ENCODE measurements around the gene CD33. TPM values are rescaled to one million over a fixed set of nuclear protein-coding genes. Genes with fewer than 3 reads are reported as not detected.

The CD33 gene
- total RNA-seq, 1 donor from 2014 or later = not detected

GRCh38 chr19:51258165-51259160, 33.6 kb downstream of the CD33 start:
- no peak for DNase-seq (ENCODE audit: low read depth in 2 of 2)

- peak; percentile 6 to 45 for DNase-seq (ENCODE audit: low read depth in 2 of 2)
These were observed 34.7 kb downstream of the CD33 start for GRCh38 chr19:51259348-51260245.

GRCh38 chr19:51263808-51264207, 38.9 kb downstream of the CD33 start:
- no peak for DNase-seq (ENCODE audit: low read depth in 2 of 2)

- DNase-seq (ENCODE audit: low read depth in 2 of 2) = peak in 1 of 2 donors; percentile 26
These were observed 46.2 kb downstream of the CD33 start for GRCh38 chr19:51271067-51271466.

GRCh38 chr19:51272183-51272810, 47.4 kb downstream of the CD33 start:
- DNase-seq (ENCODE audit: low read depth in 2 of 2) = no peak

DNA sequence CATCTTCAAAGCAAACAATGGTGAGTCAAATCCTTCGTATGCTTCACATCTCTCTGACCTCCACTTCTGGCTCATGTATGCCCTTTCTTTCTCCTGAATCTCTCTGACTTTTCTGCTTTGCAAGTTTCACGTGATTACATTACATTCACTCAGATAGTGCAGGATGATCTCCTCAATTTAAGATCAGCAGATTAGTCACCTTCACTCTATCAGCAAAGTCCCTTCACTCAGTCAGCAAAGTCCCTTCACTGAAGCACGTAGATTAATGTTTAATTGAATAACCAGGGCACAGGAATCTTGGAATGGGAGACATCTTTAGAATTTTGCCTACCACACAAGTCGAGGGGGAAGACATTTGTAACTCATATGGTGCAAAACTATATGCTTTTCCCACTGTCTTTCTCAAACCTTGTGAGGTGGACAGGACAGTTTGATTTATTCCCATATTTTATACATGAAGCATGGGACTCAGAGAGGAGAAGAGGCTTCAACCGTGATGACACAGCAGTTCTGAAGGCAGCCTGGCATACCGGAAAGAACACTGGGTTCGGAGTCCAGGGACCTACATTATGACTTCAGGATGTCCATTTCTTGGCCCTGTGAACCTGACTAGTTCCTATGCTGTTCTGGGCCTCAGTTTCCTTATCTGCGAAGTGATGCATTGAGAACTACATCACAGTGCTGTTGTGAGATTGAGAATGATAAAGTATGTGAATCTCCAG, 49.3 kb downstream of the CD33 start:
- no peak for DNase-seq (ENCODE audit: low read depth in 2 of 2)

GRCh38 chr19:51277112-51277511, 52.2 kb downstream of the CD33 start:
- DNase-seq (ENCODE audit: low read depth in 2 of 2) = no peak

DNA sequence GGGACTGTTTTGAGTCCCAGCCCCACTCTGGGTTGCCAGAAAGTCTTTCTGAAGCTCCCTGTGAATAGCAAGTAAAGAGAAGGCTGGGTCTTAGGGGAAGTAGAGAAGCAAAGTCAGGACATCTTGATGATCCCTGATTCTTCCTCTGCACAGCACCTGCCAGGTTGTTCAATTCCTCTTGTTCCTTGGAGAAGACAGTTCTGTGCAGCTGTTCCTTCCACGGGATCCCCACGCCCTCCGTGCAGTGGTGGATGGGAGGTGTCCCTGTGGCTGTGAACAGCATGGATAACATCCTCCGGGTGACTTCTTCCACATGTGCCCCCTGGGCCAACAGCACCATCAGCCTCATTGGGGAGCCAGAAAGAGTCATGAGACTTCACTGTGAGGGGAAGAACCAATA, 57.5 kb downstream of the CD33 start:
- no peak for DNase-seq (ENCODE audit: low read depth in 2 of 2)

- no peak for DNase-seq (ENCODE audit: low read depth in 2 of 2)
These were observed 60.8 kb downstream of the CD33 start for GRCh38 chr19:51285682-51286081.

Other genes starting within 250 kb of the CD33 start
- not detected in 2 replicates for gene KLK7, start 241.2 kb upstream of the CD33 start, total RNA-seq
- not detected in 2 replicates for gene KLK8, start 223.5 kb upstream of the CD33 start, total RNA-seq
- gene KLK10, start 205.4 kb upstream of the CD33 start, total RNA-seq = 0.13 TPM in 1 of 2 replicates, not detected in the other
- not detected in 2 replicates for gene KLK11, start 198.5 kb upstream of the CD33 start, total RNA-seq
- gene KLK12, start 190.1 kb upstream of the CD33 start, total RNA-seq = not detected in 2 replicates
- not detected in 2 replicates for gene KLK13, start 160.0 kb upstream of the CD33 start, total RNA-seq
- not detected in 2 replicates for gene KLK14, start 142.2 kb upstream of the CD33 start, total RNA-seq
- gene CTU1, start 116.7 kb upstream of the CD33 start, total RNA-seq = 4.0 and 5.4 TPM in 2 replicates
- gene SIGLEC9, start 100.2 kb upstream of the CD33 start, total RNA-seq = 0.26 and 0.38 TPM in 2 replicates
- gene SIGLEC7, start 82.8 kb upstream of the CD33 start, total RNA-seq = under 0.01 TPM in 1 of 2 replicates, not detected in the other
- gene SIGLECL1, start 26.0 kb downstream of the CD33 start, total RNA-seq = not detected in 2 replicates
- gene IGLON5, start 86.6 kb downstream of the CD33 start, total RNA-seq = not detected in 2 replicates
- 0.13 TPM in 2 replicates for gene VSIG10L, start 117.1 kb downstream of the CD33 start, total RNA-seq
- gene ETFB, start 141.3 kb downstream of the CD33 start, total RNA-seq = 73.6 and 75.7 TPM in 2 replicates
- not detected in 2 replicates for gene CLDND2, start 143.9 kb downstream of the CD33 start, total RNA-seq
- gene NKG7, start 147.6 kb downstream of the CD33 start, total RNA-seq = not detected in 2 replicates
- not detected in 2 replicates for gene LIM2, start 162.9 kb downstream of the CD33 start, total RNA-seq
- not detected in 2 replicates for gene C19orf84, start 165.5 kb downstream of the CD33 start, total RNA-seq
- not detected in 2 replicates for gene SIGLEC10, start 192.6 kb downstream of the CD33 start, total RNA-seq
- not detected in 2 replicates for gene SIGLEC8, start 233.4 kb downstream of the CD33 start, total RNA-seq